AML-193 (cell line): ENCODE results near the gene KCNMA1.
"Not testable (repeated sequence)": the region's sequence is repeated elsewhere in the genome, so short reads cannot be mapped to it uniquely, and the experiment has no call there.

Source experiments
- DNase-seq, 2 experiments: peaks; one replicate each; lab custom pipeline; 2025; lab: John Stamatoyannopoulos, UW

KCNMA1 gene

DNA sequence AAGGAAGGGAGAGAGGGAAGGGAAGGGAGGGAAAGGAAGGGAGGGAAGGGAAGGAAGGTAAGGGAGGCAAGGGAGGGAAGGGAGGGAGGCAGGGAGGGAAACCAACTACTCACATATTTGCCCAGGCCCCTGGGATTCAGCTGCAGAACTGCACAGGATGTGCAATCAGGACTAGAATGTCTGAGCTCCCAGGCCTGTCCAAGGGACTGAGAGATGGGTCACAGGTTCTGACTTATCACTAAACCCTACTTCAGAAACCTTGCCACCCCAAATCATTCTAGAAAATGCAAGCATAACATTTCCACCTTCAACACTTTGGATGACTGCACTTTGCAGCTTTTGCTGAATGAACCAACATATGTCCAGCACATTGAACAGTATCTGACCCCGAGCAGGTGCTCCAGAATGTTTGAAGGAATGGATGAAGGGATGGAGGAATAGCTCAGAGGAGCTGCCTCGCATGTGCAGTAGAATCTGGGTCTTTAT lies 245.3 kb downstream of the KCNMA1 start:
- no peak for DNase-seq

DNA sequence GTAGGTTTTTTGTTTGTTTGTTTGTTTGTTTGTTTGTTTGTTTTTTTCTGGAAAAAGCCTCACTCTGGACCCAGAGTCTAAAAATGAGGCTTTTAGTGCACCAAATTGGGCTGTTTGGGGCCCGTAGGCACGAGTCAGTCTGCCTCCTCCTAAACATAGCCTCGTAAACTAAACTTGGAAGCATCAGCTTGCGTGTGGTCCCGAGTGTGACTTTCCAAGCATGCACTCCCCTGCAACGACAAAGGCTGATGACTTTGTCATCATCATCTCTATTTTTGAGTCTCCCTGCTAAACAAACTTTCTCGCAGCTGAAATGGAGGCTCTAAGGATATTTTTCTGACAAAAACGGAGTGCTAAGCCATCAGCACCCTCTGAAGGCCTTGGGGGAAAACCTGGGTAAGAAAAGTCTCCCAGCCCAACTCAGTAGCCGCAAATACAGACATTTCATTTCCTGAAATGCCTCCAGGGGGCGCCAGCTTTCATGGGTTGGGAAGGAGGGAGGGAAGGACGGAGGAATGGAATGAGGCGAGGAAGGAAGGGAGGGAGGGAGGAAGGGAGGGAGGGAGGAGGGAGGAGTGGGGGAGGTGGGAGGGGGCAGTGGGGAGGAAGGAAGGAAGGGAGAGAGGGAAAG lies 245.9 kb downstream of the KCNMA1 start:
- DNase-seq: peak; percentile 1

DNA sequence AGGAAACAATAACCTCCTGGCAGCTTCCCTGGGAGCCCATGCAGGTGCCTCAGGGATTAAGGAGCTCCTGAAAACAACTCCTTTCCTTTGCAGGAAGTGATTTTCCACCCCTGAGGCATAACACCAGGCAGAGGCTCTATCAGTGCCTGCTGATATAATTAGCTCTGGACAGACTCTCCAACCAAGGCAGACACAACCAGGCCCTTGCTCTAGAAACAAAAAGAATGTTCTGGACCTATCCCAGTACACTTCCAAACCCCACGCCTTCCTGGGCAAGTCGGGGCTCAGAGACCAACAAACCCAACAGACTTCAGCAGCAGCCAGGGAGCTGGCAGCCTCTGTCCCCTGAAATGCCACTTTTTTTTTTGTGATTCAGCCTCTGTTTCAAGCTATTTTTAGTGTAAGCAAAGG lies 247.1 kb downstream of the KCNMA1 start:
- no peak for DNase-seq

DNA sequence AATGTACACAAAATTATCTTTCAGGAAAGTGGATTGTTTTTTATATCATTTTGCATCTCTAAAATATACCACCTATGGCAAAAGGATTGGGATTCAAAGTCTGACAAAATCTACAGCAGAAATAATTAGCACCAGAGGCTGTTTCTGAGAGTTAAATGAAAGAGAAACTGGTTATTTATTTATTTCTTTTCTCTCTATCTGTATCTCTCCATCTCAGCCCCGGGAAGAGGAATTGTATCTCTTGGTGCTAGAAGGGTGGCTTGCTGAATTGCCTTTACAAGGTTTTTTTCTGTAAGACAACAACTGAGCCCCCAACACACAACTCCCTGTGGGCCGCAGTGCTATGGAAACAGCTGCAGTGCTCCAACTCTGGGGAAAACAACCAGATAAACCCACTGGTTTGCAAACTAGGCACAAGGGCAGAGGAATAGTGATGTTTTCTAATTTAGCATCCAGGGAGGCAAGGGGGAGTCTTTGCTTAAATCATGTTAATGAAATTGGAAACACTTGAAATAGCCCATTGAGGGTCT lies 249.0 kb downstream of the KCNMA1 start:
- no peak for DNase-seq

DNA sequence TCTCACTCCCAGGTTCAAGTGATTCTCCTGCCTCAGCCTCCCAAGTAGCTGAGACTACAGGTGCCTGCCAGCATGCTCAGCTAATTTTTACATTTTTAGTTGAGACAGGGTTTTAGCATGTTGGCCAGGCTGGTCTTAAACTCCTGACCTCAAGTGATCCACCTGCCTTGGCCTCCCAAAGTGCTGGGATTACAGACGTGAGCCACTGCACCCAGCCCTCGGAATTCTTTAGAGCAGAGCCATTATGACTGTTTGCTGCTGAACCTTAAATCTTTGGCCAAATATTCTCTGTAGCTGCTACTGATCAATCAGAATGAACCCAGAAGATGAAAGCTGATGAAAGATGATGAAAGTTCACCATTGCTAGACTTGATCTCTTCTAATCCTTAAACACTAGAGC lies 249.9 kb downstream of the KCNMA1 start:
- DNase-seq: not testable (repeated sequence)

DNA sequence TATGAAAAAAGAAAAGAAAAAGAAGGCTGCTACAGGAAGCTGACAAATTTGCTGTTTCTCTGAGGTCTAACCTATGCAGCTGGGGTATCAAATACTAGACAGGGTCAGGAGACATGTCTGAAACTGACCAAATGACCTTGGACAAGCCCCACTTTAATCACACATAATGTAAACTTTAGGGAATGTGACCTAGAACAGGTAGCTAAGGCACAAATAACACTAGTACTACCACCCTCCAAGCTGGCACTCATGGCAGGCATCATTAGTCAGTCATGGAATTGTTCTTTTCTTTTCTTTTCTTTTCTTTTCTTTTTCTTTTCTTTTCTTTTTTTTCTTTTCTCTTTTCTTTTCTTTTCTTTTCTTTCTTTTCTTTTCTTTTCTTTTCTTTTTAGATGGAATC lies 250.4 kb downstream of the KCNMA1 start:
- no peak for DNase-seq

DNA sequence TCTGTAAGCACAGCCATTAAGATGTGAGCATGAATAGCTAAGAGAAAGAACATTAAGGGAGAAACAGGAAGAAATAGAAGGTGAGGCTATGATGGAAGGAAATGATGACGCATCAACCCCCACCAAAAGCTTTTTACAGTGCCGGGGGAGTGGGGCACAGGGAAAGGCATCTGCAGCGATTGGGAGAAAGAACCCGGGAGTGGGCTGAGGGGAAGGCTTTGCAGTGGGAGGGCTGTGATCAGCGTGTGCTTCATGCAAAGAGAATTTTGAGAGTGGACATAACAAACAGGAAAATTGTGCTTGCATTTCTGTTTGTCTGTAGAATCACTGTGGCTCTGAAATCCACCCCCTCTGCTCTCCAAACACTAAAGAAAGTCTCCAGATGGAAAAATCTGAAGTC lies 250.8 kb downstream of the KCNMA1 start:
- DNase-seq: no peak

DNA sequence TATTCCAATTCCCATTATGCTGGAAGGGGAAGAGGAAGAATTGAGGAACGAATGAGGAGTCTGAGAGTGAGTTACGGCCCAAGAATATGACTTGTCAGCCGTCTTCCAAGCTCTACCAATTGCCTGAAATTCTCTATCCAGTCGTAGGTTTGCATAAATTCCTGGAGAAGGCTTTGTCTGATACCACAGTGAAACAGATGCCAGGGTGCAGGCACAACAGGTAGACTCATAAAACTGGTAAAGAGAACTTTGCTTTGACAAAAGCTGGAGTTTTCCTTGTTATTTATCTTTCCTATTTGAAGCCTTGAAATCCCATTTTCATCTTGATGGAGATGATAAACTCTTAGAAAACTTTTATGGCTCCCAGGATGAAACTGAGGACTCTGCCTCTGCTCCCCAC lies 251.2 kb downstream of the KCNMA1 start:
- no peak for DNase-seq

DNA sequence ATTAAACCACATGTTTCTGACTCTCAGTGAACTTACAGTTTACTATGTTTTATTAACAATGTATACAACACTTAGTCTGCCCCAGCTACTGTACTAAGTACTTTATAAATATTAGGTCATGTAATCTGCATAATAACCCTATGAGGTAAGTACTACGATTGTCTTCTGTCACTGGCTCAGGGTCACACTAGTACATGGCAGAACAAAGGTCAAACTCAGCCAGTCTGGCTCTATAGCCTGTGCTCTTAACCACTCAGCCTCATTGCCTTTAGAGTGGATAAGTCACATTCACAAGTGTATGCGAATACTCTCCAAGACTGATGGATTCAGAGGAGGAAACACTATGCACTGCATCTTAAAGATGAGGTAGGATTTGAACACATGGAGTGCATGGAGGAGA lies 252.3 kb downstream of the KCNMA1 start:
- DNase-seq: no peak

DNA sequence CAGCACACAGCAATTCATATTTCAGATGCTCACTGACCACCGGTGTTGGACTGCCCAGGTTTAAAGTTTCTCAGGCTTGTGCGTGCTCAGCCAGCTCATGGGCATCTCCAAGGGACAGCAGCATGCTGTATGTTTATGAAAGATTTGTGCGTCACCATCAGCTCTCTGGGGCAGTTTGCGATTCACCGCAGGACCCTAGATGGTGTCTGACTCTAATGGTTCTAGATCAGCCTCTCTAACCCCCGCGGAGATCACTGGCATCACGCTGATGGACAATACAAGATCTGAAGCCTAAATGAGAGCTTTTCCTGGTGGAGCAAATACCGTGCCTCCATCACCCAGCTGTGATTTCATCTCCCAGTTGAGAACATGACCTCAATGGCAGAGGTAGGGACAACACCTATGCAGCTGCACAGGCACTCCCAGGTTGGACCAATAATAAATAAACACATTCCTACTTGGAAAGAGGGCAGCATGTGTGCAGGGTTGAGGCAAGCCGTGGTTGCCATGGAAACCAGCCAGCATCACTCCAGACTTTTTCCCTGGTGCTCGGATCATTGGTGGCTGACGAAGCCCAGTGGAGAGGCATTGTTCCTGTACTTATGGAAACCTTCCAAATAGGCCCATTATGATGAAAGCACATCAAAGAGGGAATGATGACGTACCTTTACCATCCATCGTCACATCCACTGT lies 253.6 kb downstream of the KCNMA1 start:
- no peak for DNase-seq

DNA sequence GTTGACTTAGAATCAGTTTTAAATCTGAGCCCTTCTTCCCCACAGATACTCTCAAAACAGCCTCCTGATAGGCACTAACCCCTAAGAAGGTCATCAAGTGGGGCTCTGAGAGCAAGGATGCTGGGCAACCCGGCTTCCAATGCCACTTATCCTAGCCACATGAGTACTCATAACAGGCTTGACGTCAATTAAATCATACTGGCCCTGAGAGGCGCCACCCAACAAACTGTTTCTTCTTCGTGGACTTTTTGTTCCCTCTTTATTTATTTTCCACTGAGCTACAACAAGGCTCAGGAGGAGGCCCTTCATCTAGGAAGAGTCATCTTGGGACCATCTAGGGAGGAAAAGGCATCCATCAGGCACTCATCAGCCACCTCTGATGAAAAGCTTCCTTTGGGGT lies 255.9 kb downstream of the KCNMA1 start:
- DNase-seq: no peak

DNA sequence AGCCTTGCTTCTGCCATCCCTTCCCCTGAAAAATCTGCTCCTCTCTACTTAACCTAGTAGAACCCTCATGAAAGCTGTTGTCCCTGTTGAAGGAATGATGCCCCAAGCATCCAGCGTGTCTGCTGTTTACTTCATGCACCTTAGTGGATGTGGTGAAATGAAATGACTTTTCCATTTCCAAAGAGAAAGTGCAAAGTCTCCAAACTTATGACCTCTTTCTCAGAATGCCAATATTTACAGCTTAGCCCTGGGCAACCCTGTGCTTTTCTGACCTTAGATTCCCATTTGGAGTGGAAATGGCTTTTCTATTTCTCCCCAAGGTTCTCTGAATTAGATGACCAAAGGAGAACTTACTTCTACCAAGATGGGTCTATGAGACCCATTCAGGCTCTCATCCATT lies 256.9 kb downstream of the KCNMA1 start:
- no peak for DNase-seq

DNA sequence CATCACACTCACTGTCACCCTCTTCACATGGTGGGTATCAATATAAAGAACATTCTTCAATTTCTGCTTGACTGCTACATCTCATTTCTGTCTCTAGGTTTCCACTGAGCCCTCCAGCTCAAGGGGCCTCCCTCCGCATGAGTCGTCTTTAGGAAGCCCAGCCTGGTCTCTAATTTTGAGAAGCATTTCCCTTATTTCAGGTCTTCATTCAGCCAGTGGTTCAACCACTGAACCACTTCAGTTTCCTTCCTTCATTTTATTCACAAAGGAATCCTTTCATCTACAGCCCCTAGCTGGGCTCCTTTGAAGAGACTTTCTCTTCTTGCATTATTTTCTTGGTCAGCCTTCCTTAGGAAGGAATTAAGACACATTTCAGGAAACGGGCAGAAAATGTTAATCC lies 257.4 kb downstream of the KCNMA1 start:
- no peak for DNase-seq

DNA sequence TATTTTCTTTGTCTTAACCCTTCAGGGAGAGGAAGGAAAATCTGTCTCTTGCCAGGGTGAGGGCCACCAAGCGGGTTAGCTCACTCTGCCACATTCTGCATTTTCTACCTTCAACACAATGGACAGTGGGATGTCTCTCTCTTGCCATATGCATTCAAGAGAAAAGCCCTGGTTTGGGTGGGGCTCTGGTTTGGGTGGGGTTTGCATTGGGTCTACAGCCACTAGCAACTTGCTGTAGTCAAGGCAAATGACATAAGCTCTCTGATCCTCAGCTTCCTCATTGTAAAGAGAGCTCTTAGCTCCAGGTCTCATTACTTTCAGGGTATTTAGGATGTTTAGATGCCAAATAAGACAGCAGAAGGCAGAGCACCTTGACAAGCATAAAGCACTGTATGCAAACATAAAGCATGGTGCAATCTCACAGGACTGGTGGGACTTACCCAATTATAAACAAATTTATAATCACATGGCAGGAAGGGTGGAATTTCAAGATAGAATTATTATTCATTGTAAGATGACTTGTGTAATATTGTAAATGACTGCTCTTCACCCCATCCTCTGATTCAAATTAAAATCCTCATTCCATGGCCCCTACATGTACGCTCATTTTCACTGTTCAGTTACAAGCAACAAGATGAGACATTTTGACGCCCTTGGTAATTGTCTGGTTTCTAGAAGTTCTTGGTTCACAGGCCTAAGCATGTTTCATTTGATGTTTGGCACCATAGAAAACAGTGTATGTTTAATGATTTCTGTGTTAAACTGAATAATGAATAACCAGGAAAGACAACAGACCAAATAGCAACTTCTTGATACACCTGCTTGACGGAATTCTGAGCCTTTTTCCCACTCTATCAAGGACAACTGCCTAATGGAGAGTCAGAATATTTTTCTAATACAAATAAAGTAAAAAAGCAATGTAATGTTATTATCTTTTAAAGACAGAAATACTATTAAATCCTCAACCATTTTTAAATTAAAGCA lies 258.9 kb downstream of the KCNMA1 start:
- DNase-seq: no peak

DNA sequence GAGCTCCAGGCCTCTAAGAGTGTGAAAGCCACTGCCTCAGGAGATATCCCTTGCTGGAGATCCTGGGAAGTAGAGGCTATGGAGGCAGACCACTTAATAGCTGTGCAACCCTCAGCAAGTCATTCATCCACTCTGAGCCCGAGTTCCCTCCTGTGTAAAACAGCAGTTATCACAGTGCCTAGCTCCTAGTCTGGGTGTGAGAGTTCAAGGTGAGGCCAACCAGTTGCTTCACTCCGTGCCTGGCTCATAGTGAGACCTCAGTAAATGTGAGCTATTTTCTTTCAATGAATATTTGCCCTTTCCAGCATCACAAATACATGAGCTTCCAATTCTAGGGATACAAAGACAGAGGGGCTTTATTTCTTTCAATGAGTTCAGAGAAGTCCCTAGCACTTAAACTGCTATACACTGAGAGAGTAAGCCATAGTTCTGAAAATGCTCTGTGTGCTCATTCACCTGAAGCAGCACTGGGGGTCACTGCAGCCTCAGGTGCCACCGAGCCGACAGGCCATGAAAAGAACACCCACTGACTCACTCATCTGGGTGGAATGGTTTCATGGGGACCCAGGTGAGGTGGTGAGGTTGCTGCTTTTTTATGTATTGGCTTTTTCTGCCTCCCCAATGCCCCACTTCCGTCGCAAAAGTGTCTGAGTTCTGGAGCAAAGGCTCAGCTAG lies 259.8 kb downstream of the KCNMA1 start:
- DNase-seq: no peak

DNA sequence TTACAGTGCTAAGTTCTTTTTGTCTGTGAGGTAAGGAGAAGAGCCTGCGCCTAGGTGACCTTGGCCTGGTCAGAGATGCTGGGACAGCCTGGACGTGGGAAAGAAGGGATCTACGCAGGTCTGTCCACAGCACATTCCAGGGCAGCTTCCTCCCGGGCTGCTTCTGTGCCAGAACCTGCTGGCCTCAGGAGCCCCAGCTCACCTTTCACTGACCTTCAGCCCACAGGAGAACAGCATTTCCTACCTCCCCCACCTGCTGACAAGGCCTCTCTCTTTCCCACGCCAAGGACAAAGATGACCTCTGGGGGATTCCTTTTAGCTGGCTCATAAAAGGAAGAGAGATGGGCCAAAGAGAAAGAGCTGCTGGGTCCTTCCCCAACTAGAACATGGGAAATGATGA lies 260.6 kb downstream of the KCNMA1 start:
- DNase-seq: no peak

DNA sequence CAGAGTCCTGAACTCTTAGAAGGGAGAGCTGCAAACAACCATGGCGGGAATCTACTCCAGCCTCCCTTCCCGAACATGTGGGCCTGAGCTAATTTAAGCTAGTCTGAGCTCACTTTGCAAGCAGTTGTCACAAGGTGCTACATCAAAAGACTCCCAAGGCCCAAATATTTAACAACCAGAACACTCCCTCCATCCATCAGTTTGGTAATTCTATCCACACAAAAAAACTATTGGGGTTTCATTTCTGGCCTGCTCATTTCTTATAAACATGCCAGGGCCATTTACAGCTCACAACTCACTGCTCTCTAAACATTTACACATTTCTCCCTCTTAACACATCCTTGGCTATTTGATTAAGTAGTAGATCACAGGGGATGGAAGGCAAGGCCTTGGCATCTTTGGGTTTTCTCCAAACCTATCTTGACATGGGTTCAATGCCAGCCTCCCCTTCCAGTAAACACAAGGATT lies 263.4 kb downstream of the KCNMA1 start:
- no peak for DNase-seq

DNA sequence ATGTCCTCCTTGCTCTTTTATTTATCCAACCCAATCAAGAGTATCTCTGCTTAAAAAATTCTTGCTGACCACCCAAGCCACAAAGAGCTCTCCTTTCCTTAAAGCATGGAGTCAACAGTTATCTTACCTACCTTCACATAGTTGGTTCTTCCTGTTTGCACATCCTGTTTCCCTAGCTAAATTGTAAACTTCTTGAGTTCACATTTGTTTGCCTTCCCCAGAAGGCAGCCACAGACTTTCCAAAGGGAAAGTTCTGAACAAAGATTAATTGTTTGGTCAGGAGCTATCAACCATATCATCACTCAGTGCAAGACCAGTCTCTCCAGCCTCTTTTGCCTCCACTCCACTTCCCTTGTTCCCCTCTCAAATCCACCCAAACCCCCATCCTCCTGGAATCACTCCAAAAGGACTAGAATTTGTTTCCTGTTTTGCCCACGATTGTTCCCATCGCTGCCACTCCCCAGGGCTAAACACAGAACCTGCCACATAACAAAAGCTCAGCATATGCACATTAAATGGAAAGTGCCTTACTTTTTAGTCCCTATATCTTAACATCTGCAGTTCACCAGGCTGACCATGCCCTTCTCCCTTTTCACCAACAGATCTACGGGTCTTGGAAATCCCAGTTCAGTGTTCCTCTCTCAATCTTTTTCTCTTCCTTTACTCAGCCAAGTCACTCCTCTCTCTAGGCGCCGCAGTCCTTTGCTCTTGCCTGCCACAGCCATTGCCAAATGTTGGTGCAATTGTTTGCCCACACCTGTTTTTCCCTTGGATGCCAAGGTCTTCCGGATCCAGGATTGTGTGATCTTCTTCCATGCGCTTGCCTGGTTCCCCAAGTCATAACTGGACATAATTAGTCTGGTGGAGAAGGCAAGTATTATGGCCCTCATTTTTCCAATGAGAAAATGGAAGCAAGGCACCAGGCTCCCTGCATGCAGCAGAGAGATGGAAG lies 265.5 kb downstream of the KCNMA1 start:
- no peak for DNase-seq

DNA sequence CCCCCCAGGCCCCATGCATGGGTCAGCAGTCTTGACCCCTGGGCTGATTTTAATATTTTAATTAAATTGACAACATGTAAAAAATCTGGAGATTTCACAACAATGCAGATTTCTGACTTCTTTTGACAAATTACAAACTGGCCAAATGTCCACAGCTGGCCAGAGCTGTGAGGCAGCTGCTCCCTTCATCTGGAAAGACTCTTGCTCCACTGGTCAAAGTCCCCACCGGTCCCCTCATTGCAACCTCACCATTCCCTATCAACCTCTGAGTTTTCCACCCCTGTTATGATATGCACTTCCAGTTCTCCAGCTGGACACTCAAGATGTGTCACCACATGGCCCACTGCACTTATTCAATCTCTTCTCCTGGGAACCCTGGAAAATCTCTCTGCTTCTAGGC lies 266.2 kb downstream of the KCNMA1 start:
- no peak for DNase-seq

DNA sequence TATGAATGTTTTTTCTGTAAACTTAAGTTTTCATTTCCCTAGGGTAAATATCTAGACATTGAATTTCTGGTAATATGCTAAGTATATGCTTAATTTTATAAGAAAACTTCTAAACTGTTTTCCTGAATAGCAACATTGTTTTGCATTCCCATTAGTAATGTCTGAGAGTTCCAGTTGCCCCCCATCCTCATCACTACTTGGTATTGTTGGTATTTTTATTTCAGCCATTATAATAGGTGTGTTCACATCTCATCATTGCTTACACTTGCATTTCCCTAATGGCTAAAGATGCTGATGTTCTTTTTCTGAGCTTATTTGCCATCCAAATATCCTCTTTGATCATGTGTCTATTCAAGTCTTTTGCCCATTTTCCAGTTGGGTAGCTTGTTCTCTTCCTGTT lies 269.6 kb downstream of the KCNMA1 start:
- DNase-seq: no peak

DNA sequence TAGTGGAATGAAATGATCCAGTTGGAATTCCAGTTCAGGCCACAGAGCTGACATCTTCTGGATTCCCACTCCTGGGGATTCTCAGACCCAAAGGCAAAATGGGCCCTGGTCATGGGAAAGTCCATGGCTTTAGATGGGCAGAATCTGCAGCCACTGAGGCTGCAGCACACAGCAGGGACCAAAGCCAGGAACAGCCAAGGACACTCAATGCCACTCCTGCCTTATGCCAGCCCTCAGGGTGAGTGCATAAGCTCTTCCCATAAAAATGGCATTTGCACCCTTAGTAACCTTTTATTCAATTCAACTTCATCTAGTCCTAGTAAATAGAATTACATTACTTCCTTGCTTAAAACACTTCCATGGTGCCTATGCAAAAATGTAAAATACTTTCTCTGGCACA lies 274.4 kb downstream of the KCNMA1 start:
- DNase-seq: no peak
